H1 (cell line): ENCODE results near the gene ANKRD40CL. TPM values are rescaled to one million over a fixed set of nuclear protein-coding genes. Genes with fewer than 3 reads are reported as not detected.

Source experiments
- CTCF ChIA-PET: fragments of 300-600 bp; sonication (Branson Sonifier 250); formaldehyde crosslinking; loops from one replicate; lab custom pipeline; 2021; ENCODE audit not compliant: partially characterized antibody; lab: Charles Lee
- POLR2A ChIA-PET: fragments of 300-600 bp; sonication (Branson Sonifier 250); formaldehyde crosslinking; loops from one replicate; lab custom pipeline; 2021; ENCODE audit warnings: inconsistent platforms; ENCODE audit not compliant: partially characterized antibody; lab: Charles Lee
- DNase-seq, 2 experiments: peaks; one replicate each; pipeline versions ENCODE4 v3.0.0 to v3.0.0-alpha.2; 2010 to 2022; ENCODE audit warnings: low spot score in 2 of 2, low read depth in 1 of 2, mixed read lengths in 1 of 2
- FAIRE-seq: peaks from 2 replicates; lab custom pipeline; 2011; peaks lifted over from hg19 to GRCh38; lab: Jason Lieb, UNC
- H2AFZ ChIP-seq: 2 replicates; pipeline ENCODE4 v1.8.1; 2012; ENCODE audit warnings: low read length, inconsistent platforms
- H2AK5ac ChIP-seq: 2 replicates; pipeline ENCODE4 v1.6.1; 2013; ENCODE audit warnings: low read depth, low read length
- H2BK120ac ChIP-seq: replicated peaks from 2 replicates; pipeline ENCODE3; 2013; ENCODE audit warnings: low read depth, low read length, inconsistent platforms
- H2BK12ac ChIP-seq: 2 replicates; pipeline ENCODE4 v1.6.1; 2013; ENCODE audit warnings: low read depth, low read length
- H2BK15ac ChIP-seq: 2 replicates; pipeline ENCODE4 v1.6.1; 2013; ENCODE audit warnings: low read length
- H2BK20ac ChIP-seq: 2 replicates; pipeline ENCODE4 v1.6.1; 2013; ENCODE audit warnings: low read length
- H2BK5ac ChIP-seq: 2 replicates; pipeline ENCODE4 v1.6.1; 2013; ENCODE audit warnings: low read depth, low read length
- H3K14ac ChIP-seq: 2 replicates; pipeline ENCODE4 v1.6.1; 2013; ENCODE audit warnings: inconsistent platforms; ENCODE audit not compliant: insufficient read length
- H3K18ac ChIP-seq: 2 replicates; pipeline ENCODE4 v1.6.1; 2013; ENCODE audit warnings: low read length; ENCODE audit errors: extremely low read depth
- H3K23ac ChIP-seq: 2 replicates; pipeline ENCODE4 v1.6.1; 2013; ENCODE audit warnings: inconsistent platforms; ENCODE audit not compliant: insufficient read length
- H3K23me2 ChIP-seq: 2 replicates; pipeline ENCODE4 v1.6.1; 2013; ENCODE audit warnings: low read depth, low read length
- H3K27ac ChIP-seq: 2 replicates; pipeline ENCODE4 v1.6.1; 2011; ENCODE audit warnings: low read depth, low read length, inconsistent platforms
- H3K27me3 ChIP-seq, 4 experiments: replicated peaks in 1 of 4; 1 replicate in 1 of 4; 2 replicates in 3 of 4; pipeline versions ENCODE4 v1.6.1 to v1.8.1; 2011 to 2013; ENCODE audit warnings: low read length in 3 of 4, mild to moderate bottlenecking in 3 of 4, inconsistent platforms in 2 of 4, mixed read lengths in 2 of 4, moderate library complexity in 1 of 4; ENCODE audit not compliant: control insufficient read depth in 3 of 4, insufficient read depth in 3 of 4; ENCODE audit errors: extremely low read depth in 1 of 4
- H3K36me3 ChIP-seq, 4 experiments: 2 replicates each; pipeline versions ENCODE4 v1.6.1 to v1.8.1; 2011 to 2013; ENCODE audit warnings: mild to moderate bottlenecking in 4 of 4, low read length in 3 of 4, moderate library complexity in 2 of 4, control low read depth in 1 of 4, inconsistent platforms in 1 of 4; ENCODE audit not compliant: insufficient read depth in 4 of 4, control insufficient read depth in 2 of 4
- H3K4ac ChIP-seq: replicated peaks from 2 replicates; pipeline ENCODE3; 2013; ENCODE audit warnings: low read length, low read depth, mixed read lengths, inconsistent platforms; ENCODE audit not compliant: insufficient read length
- H3K4me1 ChIP-seq, 4 experiments: replicated peaks in 1 of 4; 1 replicate in 1 of 4; 2 replicates in 3 of 4; pipeline versions ENCODE4 v1.6.1 to v1.8.1; 2011 to 2013; ENCODE audit warnings: low read length in 3 of 4, inconsistent platforms in 2 of 4, mixed read lengths in 1 of 4; ENCODE audit not compliant: insufficient read depth in 4 of 4, control insufficient read depth in 3 of 4
- H3K4me2 ChIP-seq, 2 experiments: 2 replicates each; pipeline versions ENCODE4 v1.6.1 to v1.8.1; 2011 to 2013; ENCODE audit warnings: low read depth in 2 of 2, low read length in 2 of 2, control low read depth in 1 of 2, inconsistent platforms in 1 of 2, mild to moderate bottlenecking in 1 of 2; ENCODE audit not compliant: insufficient read depth in 1 of 2
- H3K4me3 ChIP-seq, 4 experiments: fragments of 200-600, 300-600 bp in 1 of 4; sonication (generic), shearing (Covaris generic), sonication (Bioruptor Twin) in 1 of 4; 2 replicates each; pipeline versions ENCODE4 v1.5.1 to v1.8.1; 2011 to 2016; ENCODE audit warnings: low read length in 4 of 4, low read depth in 3 of 4, control low read depth in 2 of 4, inconsistent platforms in 2 of 4, mild to moderate bottlenecking in 2 of 4, mixed read lengths in 1 of 4, moderate library complexity in 1 of 4; ENCODE audit not compliant: insufficient read depth in 2 of 4; ENCODE audit errors: extremely low read depth in 1 of 4
- H3K56ac ChIP-seq: replicated peaks from 2 replicates; pipeline ENCODE3; 2013; ENCODE audit warnings: low read depth, mild to moderate bottlenecking, mixed read lengths, low read length, inconsistent platforms; ENCODE audit not compliant: insufficient read length
- H3K79me1 ChIP-seq: 2 replicates; pipeline ENCODE4 v1.6.1; 2013; ENCODE audit warnings: low read depth, low read length, control low read depth
- H3K79me2 ChIP-seq, 2 experiments: 2 replicates each; pipeline versions ENCODE4 v1.6.1 to v1.8.1; 2012 to 2013; ENCODE audit warnings: low read length in 2 of 2, mild to moderate bottlenecking in 2 of 2, inconsistent platforms in 1 of 2; ENCODE audit not compliant: insufficient read depth in 2 of 2, control insufficient read depth in 1 of 2
- H3K9ac ChIP-seq, 4 experiments: replicated peaks in 1 of 4; 1 replicate in 1 of 4; 2 replicates in 3 of 4; pipeline versions ENCODE4 v1.6.1 to v1.8.1; 2011 to 2013; ENCODE audit warnings: low read depth in 3 of 4, low read length in 3 of 4, control low read depth in 2 of 4, mild to moderate bottlenecking in 2 of 4, moderate library complexity in 2 of 4, inconsistent platforms in 1 of 4; ENCODE audit errors: extremely low read depth in 1 of 4
- H3K9me3 ChIP-seq, 2 experiments: 2 replicates each; pipeline versions ENCODE4 v1.6.1 to v1.8.1; 2012 to 2013; ENCODE audit warnings: mild to moderate bottlenecking in 2 of 2, moderate library complexity in 2 of 2, control low read depth in 1 of 2, inconsistent platforms in 1 of 2, low read depth in 1 of 2, low read length in 1 of 2, mixed read lengths in 1 of 2; ENCODE audit not compliant: insufficient read depth in 2 of 2
- H4K20me1 ChIP-seq, 2 experiments: replicated peaks in 1 of 2; 2 replicates each; pipeline versions ENCODE3 to v1.8.1; 2011 to 2013; ENCODE audit warnings: inconsistent platforms in 2 of 2, low read length in 2 of 2, mild to moderate bottlenecking in 1 of 2; ENCODE audit not compliant: insufficient read depth in 2 of 2, control insufficient read depth in 1 of 2
- H4K5ac ChIP-seq: 2 replicates; pipeline ENCODE4 v1.6.1; 2013; ENCODE audit warnings: low read length, low read depth, mixed read lengths, inconsistent platforms; ENCODE audit not compliant: insufficient read length
- H4K8ac ChIP-seq: 2 replicates; pipeline ENCODE4 v1.8.0; 2013; ENCODE audit warnings: mild to moderate bottlenecking, moderate library complexity, low read length, inconsistent platforms; ENCODE audit not compliant: insufficient read depth; ENCODE audit errors: extremely low read depth
- H4K91ac ChIP-seq: replicated peaks from 2 replicates; pipeline ENCODE3; 2013; ENCODE audit warnings: low read length, mixed read lengths, inconsistent platforms; ENCODE audit not compliant: insufficient read length
- CTBP2 ChIP-seq: IDR thresholded peaks from 2 replicates; pipeline ENCODE4 v1.7.0; 2011; ENCODE audit warnings: borderline replicate concordance, mild to moderate bottlenecking, moderate library complexity, mixed read lengths, low read length; ENCODE audit not compliant: insufficient read depth, insufficient read length
- GTF2F1 ChIP-seq: IDR thresholded peaks from 2 replicates; pipeline ENCODE4 v1.6.1; 2012; ENCODE audit warnings: low read depth, low read length, improper control_type of control experiment, borderline replicate concordance
- KDM1A ChIP-seq: fragments of 200-600, 300-600 bp; sonication (generic); IDR thresholded peaks from 2 replicates; pipeline ENCODE4 v1.7.1; 2016; ENCODE audit warnings: mild to moderate bottlenecking, low read length, borderline replicate concordance
- KDM5A ChIP-seq: fragments of 200-600 bp; IDR thresholded peaks from 2 replicates; pipeline ENCODE4 v1.7.1; 2012; ENCODE audit warnings: mild to moderate bottlenecking, low read length, inconsistent platforms, mixed read lengths
- polyA plus RNA-seq, 7 experiments: library from polyadenylated mRNA; depleted of rRNA in 3 of 7; stranded (reverse) in 5 of 7; unstranded in 2 of 7; fragments of >200 nt in 5 of 7; fragments of 200-250 nt in 2 of 7; gene quantifications; 1 replicate in 5 of 7; 2 replicates in 1 of 7; 4 replicates in 1 of 7; pipeline versions ENCODE4 v1.2.1 to v1.2.3, GENCODE V29; 2011 to 2013; ENCODE audit warnings: missing spikeins in 2 of 7, mixed read lengths in 2 of 7
- total RNA-seq: library from RNA; stranded (reverse); fragmentation: NEBNext Ultra II Directional; extraction: Animal tissue kit (Norgen Biotek cat#: 25700); gene quantifications from 2 replicates; pipeline ENCODE4 v1.2.1, GENCODE V29; 2021

The ANKRD40CL gene
- total and polyA plus RNA-seq, 2 of the 8 experiments (the other 6 are each of a cell fraction or from before 2014, with no cell fraction given) = not detected

DNA sequence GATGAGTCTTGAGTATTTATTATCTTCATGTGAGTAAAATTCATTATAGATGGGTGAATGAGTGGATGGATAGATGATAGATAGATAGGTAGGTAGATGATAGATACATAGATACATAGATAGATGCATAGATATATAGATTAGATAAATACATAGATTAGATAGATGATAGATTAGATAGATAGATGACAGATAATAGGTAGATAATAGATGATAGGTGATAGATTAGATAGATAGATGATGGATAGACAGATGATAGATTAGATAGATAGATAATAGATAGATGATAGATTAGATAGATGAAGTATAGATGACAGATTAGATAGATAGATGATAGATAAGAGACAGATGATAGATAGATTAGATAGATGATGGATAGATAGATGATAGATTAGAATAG, 46.3 kb upstream of the ANKRD40CL start:
- Histone ChIP-seq H3K79me1 (no peaks in the 10 kb centered on the region), H4K20me1 (no peaks in the 10 kb centered on the region), H2BK15ac (no peak overlapping the region), H2BK5ac (no peak overlapping the region), H2AK5ac (no peak overlapping the region), H3K27me3 (no peaks in the 10 kb centered on the region; a peak in 1 of 7 replicates), H3K4me2 (no peak overlapping the region), H3K9ac (no peak overlapping the region), H3K79me2 (no peaks in the 10 kb centered on the region), H3K9me3 (no peaks in the 10 kb centered on the region), H3K18ac (no peak overlapping the region), H4K8ac (no peak overlapping the region), H3K4me1 (peaks cover 0 to 5% (median 0%) of the 10 kb centered on the region in 4 experiments; a peak in 2 of 7 replicates), H4K91ac (no peak overlapping the region), H2AFZ (no peak overlapping the region), H2BK120ac (no peak overlapping the region), H3K56ac (no peak overlapping the region), H3K27ac (no peak overlapping the region), H3K23ac (no peak overlapping the region), H3K36me3 (no peaks in the 10 kb centered on the region), H3K14ac (no peak overlapping the region), H2BK12ac (no peak overlapping the region), H4K5ac (no peak overlapping the region), H3K4me3 (no peak overlapping the region), H3K23me2 (no peaks in the 10 kb centered on the region), H3K4ac (no peak overlapping the region), H2BK20ac (no peak overlapping the region)
- CTCF ChIA-PET = interaction anchor here (2.9 to 14.1 kb wide), 3 partner anchors 8 to 29 kb away, joined by 11 to 125 read pairs (median 28); partner anchors contain the start of gene WFIKKN2
- FAIRE-seq (no peak), DNase-seq (no peak)
- TF ChIP-seq KDM1A = no peak
- no peak for TF ChIP-seq KDM5A
- no peak for TF ChIP-seq CTBP2
- no peak for TF ChIP-seq GTF2F1
- POLR2A ChIA-PET = no interaction called here
